Measurements from ENCODE around the gene PLEKHM3.

DNA sequence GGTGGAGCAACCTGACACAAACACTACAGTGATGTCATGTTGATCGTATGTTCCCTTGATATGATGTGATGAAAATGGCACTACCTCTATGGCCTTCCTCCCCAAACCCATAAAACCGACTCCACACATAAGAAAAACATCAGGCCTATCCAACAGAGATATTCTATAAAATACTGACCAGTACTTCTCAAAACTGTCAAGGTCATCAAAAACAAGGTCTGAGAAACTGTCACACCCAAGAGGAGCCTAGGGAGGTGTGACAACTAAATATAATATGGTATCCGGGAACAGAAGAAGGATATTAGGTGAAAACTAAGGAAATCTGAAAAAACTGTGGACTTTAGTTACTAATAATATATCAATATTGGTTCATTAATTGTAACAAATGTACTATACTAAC lies 169.7 kb downstream of the PLEKHM3 start:
- TF ChIP-seq POLR2AphosphoS5 (IDR thresholded peaks at IDR 0.05) = no peak
- TF ChIP-seq, protein P1, sequence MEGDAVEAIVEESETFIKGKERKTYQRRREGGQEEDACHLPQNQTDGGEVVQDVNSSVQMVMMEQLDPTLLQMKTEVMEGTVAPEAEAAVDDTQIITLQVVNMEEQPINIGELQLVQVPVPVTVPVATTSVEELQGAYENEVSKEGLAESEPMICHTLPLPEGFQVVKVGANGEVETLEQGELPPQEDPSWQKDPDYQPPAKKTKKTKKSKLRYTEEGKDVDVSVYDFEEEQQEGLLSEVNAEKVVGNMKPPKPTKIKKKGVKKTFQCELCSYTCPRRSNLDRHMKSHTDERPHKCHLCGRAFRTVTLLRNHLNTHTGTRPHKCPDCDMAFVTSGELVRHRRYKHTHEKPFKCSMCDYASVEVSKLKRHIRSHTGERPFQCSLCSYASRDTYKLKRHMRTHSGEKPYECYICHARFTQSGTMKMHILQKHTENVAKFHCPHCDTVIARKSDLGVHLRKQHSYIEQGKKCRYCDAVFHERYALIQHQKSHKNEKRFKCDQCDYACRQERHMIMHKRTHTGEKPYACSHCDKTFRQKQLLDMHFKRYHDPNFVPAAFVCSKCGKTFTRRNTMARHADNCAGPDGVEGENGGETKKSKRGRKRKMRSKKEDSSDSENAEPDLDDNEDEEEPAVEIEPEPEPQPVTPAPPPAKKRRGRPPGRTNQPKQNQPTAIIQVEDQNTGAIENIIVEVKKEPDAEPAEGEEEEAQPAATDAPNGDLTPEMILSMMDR (IDR thresholded peaks at IDR 0.05) = no peak
- TF ChIP-seq POLR2A (IDR thresholded peaks at IDR 0.05) = no peak

Measured in transverse colon (tissue), 4 donors.